ENCODE measurements around the gene SERPIND1.

The SERPIND1 gene

DNA sequence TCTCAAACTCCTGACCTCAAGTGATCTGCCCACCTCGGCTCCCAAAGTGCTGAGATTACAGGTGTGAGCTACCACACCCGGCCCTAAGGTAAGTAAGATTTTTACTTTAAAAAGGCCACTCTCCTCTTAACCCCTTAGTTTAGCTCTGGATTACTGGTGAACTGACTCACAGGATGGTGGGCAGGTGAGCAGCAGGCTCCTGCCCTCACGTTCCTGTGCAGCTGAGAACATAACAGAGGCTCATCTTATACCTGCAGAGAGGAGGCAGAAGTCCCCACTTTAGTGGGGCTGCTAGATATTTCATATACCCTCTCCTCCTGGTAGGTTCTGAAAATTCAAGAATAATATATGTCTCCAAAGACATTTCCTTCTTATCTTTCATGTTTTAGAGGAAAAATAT is 17.1 kb upstream of the SERPIND1 start:
- TF ChIP-seq, protein P1, sequence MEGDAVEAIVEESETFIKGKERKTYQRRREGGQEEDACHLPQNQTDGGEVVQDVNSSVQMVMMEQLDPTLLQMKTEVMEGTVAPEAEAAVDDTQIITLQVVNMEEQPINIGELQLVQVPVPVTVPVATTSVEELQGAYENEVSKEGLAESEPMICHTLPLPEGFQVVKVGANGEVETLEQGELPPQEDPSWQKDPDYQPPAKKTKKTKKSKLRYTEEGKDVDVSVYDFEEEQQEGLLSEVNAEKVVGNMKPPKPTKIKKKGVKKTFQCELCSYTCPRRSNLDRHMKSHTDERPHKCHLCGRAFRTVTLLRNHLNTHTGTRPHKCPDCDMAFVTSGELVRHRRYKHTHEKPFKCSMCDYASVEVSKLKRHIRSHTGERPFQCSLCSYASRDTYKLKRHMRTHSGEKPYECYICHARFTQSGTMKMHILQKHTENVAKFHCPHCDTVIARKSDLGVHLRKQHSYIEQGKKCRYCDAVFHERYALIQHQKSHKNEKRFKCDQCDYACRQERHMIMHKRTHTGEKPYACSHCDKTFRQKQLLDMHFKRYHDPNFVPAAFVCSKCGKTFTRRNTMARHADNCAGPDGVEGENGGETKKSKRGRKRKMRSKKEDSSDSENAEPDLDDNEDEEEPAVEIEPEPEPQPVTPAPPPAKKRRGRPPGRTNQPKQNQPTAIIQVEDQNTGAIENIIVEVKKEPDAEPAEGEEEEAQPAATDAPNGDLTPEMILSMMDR (IDR thresholded peaks at IDR 0.05) = no peak
- no peak overlapping the region for H3K4me3 ChIP-seq (ENCODE audit: low read depth in 1 of 2, low read length in 1 of 2)
- H3K36me3 ChIP-seq = peaks cover 68% of the 10 kb centered on the region
- no peaks in the 10 kb centered on the region for H3K4me1 ChIP-seq (ENCODE audit: control insufficient read depth in 1 of 2, insufficient read depth in 1 of 2, low read depth in 1 of 2, low read length in 1 of 2)
- H3K27ac ChIP-seq = no peak overlapping the region
- H3K9me3 ChIP-seq = no peaks in the 10 kb centered on the region
- no peaks in the 10 kb centered on the region for H3K27me3 ChIP-seq

DNA sequence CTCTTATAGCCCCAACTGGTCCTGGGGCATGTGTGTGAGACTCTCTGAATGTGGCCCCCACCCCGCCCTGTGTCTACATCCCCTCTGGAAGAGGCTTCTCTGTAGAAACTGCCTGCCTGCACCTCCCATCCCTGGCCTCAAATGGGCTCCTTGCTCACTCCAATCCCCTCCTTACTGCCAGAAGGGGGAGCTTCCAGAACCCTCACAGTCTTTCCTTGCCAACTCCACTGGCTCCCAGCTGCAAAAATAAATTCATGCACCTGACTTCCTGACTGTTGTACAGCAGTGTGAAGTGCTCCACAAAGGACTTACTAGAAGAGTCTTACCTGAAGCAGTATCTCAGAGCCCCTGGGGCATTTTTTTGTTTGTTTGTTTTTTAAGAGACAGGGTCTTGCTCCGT is 15.2 kb upstream of the SERPIND1 start:
- TF ChIP-seq, protein P1 (IDR thresholded peaks at IDR 0.05) = no peak
- no peaks in the 10 kb centered on the region for H3K9me3 ChIP-seq
- H3K27ac ChIP-seq = no peak overlapping the region
- H3K27me3 ChIP-seq = no peaks in the 10 kb centered on the region
- peaks cover 67% of the 10 kb centered on the region for H3K36me3 ChIP-seq
- no peaks in the 10 kb centered on the region for H3K4me1 ChIP-seq (ENCODE audit: control insufficient read depth in 1 of 2, insufficient read depth in 1 of 2, low read depth in 1 of 2, low read length in 1 of 2)
- H3K4me3 ChIP-seq (ENCODE audit: low read depth in 1 of 2, low read length in 1 of 2) = no peak overlapping the region

DNA sequence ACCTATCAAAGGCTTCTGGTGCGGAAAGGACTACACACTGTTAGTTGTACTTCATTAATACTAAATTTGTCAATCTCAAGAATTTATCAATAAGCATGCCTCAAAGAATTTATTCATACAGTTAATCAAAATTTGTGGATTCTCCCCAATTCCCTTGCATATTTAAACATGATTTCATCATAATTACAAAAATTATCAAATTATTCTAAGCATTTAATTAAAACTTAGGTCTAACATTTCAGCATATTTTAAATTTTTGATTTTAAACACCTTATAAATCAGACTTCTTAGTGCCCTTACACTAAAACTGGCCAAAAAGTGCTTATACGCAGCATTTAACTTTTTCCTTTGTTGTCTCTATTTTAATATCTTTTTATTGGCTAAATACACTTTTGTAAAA is 13.8 kb upstream of the SERPIND1 start:
- H3K4me3 ChIP-seq (ENCODE audit: low read depth in 1 of 2, low read length in 1 of 2) = no peak overlapping the region
- H3K36me3 ChIP-seq = peaks cover 74% of the 10 kb centered on the region
- no peak overlapping the region for H3K27ac ChIP-seq
- H3K27me3 ChIP-seq = no peaks in the 10 kb centered on the region
- H3K9me3 ChIP-seq = no peaks in the 10 kb centered on the region
- H3K4me1 ChIP-seq (ENCODE audit: control insufficient read depth in 1 of 2, insufficient read depth in 1 of 2, low read depth in 1 of 2, low read length in 1 of 2) = no peaks in the 10 kb centered on the region
- TF ChIP-seq, protein P1 (IDR thresholded peaks at IDR 0.05) = no peak

DNA sequence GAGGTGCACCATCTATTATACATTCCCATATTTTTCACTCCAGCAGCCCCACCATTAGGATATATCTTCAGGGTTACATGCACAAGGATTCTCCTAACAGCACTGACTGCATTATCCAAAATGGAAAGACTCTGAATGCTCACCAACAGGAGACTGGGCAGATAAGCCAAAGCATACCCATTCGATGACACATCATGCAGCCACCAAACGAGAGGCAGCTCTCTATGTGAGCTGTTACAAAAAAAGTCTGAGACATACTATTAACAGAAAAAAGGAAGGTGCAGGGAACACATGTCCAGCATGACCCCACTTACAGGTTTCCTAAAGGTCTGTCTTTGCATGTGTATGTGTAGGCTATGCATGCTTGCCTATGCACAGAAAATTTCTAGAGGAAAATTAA is 12.4 kb upstream of the SERPIND1 start:
- TF ChIP-seq, protein P1 (IDR thresholded peaks at IDR 0.05) = no peak
- H3K27ac ChIP-seq = no peak overlapping the region
- H3K4me3 ChIP-seq (ENCODE audit: low read depth in 1 of 2, low read length in 1 of 2) = no peak overlapping the region
- H3K4me1 ChIP-seq (ENCODE audit: control insufficient read depth in 1 of 2, insufficient read depth in 1 of 2, low read depth in 1 of 2, low read length in 1 of 2) = no peaks in the 10 kb centered on the region
- H3K36me3 ChIP-seq = peaks cover 87% of the 10 kb centered on the region
- no peaks in the 10 kb centered on the region for H3K9me3 ChIP-seq
- H3K27me3 ChIP-seq = no peaks in the 10 kb centered on the region

DNA sequence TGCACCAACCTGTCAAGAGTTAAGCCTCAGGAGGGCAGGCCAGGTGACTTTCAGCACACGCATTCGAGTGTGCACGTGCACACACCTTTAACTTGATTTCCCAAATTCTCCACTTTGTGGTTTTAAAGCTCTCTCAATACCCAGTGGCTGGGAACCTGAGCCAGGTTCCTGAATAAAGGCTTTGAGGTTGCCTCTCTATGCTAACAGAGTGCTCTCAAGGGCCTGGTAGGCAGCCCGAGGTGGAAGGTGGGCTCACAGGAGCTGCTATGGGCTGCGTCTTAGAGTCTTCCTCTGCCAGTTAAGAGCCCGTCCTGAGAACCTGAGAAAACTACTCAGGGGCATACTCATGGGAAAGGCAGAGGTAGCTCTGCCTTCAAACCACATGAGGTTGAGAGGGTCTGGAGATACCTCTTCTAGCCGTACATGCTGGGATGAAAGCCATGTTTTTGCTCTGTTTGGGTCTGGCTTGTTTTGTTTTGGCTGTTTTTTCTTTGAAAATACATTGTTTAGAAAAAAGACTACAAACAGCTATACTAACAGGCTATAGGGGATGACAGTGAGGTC is 11.6 kb upstream of the SERPIND1 start:
- Histone ChIP-seq H3K4me1 (ENCODE audit: control insufficient read depth in 1 of 2, insufficient read depth in 1 of 2, low read depth in 1 of 2, low read length in 1 of 2) (no peaks in the 10 kb centered on the region), H3K36me3 (peaks cover 86% of the 10 kb centered on the region), H3K27ac (no peak overlapping the region), H3K4me3 (ENCODE audit: low read depth in 1 of 2, low read length in 1 of 2) (no peak overlapping the region), H3K9me3 (no peaks in the 10 kb centered on the region), H3K27me3 (no peaks in the 10 kb centered on the region)
- TF ChIP-seq, protein P1 (IDR thresholded peaks at IDR 0.05) = no peak
